OCI-M2 (cell line): Measurements from ENCODE around the gene KLF5.

Experiments
- DNase-seq: peaks from one replicate; lab custom pipeline; 2025; ENCODE audit not compliant: unreplicated experiment; lab: John Stamatoyannopoulos, UW

Gene KLF5

GRCh38 chr13:73059460-73060250 is 850 bp downstream of the KLF5 start:
- no peak for DNase-seq

- DNase-seq, result no peak
Observed at GRCh38 chr13:73060251-73061160, 1.7 kb downstream of the KLF5 start.

GRCh38 chr13:73061473-73061872 is 2.7 kb downstream of the KLF5 start:
- no peak for DNase-seq

GRCh38 chr13:73061876-73062275 is 3.1 kb downstream of the KLF5 start:
- DNase-seq, result no peak

GRCh38 chr13:73062468-73062867 is 3.7 kb downstream of the KLF5 start:
- DNase-seq, result no peak

GRCh38 chr13:73063166-73063565 is 4.4 kb downstream of the KLF5 start:
- no peak for DNase-seq

GRCh38 chr13:73065036-73065435 is 6.2 kb downstream of the KLF5 start:
- DNase-seq, result no peak

- DNase-seq, result no peak
Observed at GRCh38 chr13:73065665-73066340, 7.0 kb downstream of the KLF5 start.

GRCh38 chr13:73069206-73069805 is 10.5 kb downstream of the KLF5 start:
- DNase-seq, result no peak

GRCh38 chr13:73070451-73071098 is 11.8 kb downstream of the KLF5 start:
- no peak for DNase-seq

- DNase-seq, result no peak
Observed at GRCh38 chr13:73072239-73072900, 13.6 kb downstream of the KLF5 start.

- no peak for DNase-seq
Observed at GRCh38 chr13:73073050-73073449, 14.2 kb downstream of the KLF5 start.

GRCh38 chr13:73074014-73074413 is 15.2 kb downstream of the KLF5 start:
- no peak for DNase-seq

GRCh38 chr13:73074926-73075325 is 16.1 kb downstream of the KLF5 start:
- DNase-seq, result no peak

GRCh38 chr13:73075546-73075945 is 16.7 kb downstream of the KLF5 start:
- no peak for DNase-seq

GRCh38 chr13:73075954-73076353 is 17.1 kb downstream of the KLF5 start:
- no peak for DNase-seq

GRCh38 chr13:73077865-73078264 is 19.1 kb downstream of the KLF5 start:
- no peak for DNase-seq

- DNase-seq, result no peak
Observed at GRCh38 chr13:73079359-73079758, 20.6 kb downstream of the KLF5 start.

- DNase-seq, result no peak
Observed at GRCh38 chr13:73081256-73081915, 22.6 kb downstream of the KLF5 start.

- no peak for DNase-seq
Observed at GRCh38 chr13:73082471-73082870, 23.7 kb downstream of the KLF5 start.
